HuH-7 (cell line): ENCODE data around the gene VPS25.

Source experiments
- DNase-seq: peaks from one replicate; pipeline ENCODE4 v3.0.0; 2011; ENCODE audit warnings: low spot score

The VPS25 gene

GRCh38 chr17:42795465-42795864 lies 22.2 kb downstream of the VPS25 start:
- no peak for DNase-seq

- DNase-seq = no peak
Observed at GRCh38 chr17:42796066-42796758, 23.0 kb downstream of the VPS25 start.

GRCh38 chr17:42797067-42798007 lies 24.1 kb downstream of the VPS25 start:
- DNase-seq = peak; percentile 48

- no peak for DNase-seq
Observed at GRCh38 chr17:42798011-42798382, 24.7 kb downstream of the VPS25 start.

- DNase-seq = peak; percentile 95
Observed at GRCh38 chr17:42798383-42799380, 25.4 kb downstream of the VPS25 start, which contains the start of the genes CNTD1 and COA3. Gene CNTD1, plus strand, starts transcription at chr17:42798861. Its CDS starts 207 bp downstream, at chr17:42799068. Gene COA3, minus strand, starts transcription at chr17:42798704. Its CDS starts 23 bp downstream, at chr17:42798681.

GRCh38 chr17:42803074-42803883 lies 30.0 kb downstream of the VPS25 start:
- DNase-seq = no peak

GRCh38 chr17:42804918-42805367 lies 31.7 kb downstream of the VPS25 start:
- no peak for DNase-seq

GRCh38 chr17:42806249-42806648 lies 33.0 kb downstream of the VPS25 start:
- no peak for DNase-seq

GRCh38 chr17:42809250-42809649 lies 36.0 kb downstream of the VPS25 start:
- no peak for DNase-seq

GRCh38 chr17:42814633-42815399 lies 41.6 kb downstream of the VPS25 start:
- no peak for DNase-seq

GRCh38 chr17:42817866-42818265 lies 44.6 kb downstream of the VPS25 start:
- no peak for DNase-seq

GRCh38 chr17:42818379-42818778 lies 45.1 kb downstream of the VPS25 start:
- no peak for DNase-seq

GRCh38 chr17:42819939-42820535 lies 46.8 kb downstream of the VPS25 start:
- DNase-seq = peak; percentile 71

- no peak for DNase-seq
Observed at GRCh38 chr17:42821176-42821575, 47.9 kb downstream of the VPS25 start.

GRCh38 chr17:42827472-42827871 lies 54.2 kb downstream of the VPS25 start:
- no peak for DNase-seq
